K562 treated with DMSO at 1 percent for 4 hours (cell line): ENCODE data around the gene SERPINA4. TPM values are rescaled to one million over a fixed set of nuclear protein-coding genes. Genes with fewer than 3 reads are reported as not detected.

Source experiments
- total RNA-seq: library from RNA; unstranded; fragments of 300-600 nt; gene quantifications from 2 replicates; pipeline ENCODE4 v1.2.3, GENCODE V29; 2022; ENCODE audit not compliant: insufficient read depth

Gene SERPINA4, protein sequence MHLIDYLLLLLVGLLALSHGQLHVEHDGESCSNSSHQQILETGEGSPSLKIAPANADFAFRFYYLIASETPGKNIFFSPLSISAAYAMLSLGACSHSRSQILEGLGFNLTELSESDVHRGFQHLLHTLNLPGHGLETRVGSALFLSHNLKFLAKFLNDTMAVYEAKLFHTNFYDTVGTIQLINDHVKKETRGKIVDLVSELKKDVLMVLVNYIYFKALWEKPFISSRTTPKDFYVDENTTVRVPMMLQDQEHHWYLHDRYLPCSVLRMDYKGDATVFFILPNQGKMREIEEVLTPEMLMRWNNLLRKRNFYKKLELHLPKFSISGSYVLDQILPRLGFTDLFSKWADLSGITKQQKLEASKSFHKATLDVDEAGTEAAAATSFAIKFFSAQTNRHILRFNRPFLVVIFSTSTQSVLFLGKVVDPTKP
- not detected in 2 replicates for total RNA-seq

GRCh38 chr14:94560751-94561655 is at the start of gene SERPINA4:
TSS of gene SERPINA4 (plus strand) at chr14:94561442. CDS start at chr14:94563483, 2,041 bp downstream.

DNA sequence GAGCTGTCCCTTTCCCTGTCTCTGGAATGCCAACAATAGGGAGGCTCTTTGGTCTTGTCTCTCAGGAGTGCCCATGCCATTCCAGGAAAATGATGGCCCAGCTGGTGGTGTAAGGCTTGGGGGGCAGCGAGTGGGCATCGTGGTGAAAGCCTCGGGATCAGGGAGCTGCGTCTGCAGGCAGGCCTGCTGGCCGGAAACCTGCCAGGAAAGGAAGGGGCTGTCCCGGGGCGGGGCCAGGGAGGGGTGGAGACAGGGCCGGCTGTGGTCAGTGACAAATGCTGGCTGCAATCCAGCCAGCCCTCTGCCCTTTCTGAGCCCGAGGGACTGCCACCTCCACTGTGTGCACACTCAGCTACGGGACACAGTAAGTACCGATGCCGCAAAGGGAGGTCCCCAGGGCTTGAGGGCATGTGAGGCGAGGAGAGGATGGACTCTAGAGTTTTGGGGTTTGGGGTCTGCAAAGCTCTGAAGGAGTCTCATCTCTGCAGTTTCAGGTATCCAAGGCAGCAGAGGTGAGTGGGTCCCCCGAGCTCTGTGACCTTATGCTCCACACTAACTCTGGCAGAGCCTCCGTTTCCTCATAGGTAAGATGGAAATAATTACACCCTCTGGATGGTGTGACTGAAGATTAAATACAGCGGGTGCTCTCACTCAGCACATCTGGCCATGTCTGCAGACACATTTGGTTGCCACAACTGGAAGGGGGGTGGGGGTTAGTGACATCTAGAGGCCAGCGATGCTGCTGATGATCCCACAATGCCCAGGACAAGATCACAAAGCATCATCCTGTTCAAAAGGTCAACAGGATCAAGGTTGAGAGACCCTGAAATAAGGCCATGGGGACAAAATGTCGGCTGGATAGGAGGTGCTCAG is 20.1 kb downstream of the SERPINA4 start, which contains the start of gene SERPINA5:
Gene SERPINA5, plus strand, starts transcription at position 300 of the 873 bp plus-strand sequence. CDS start 5,937 bp downstream, outside the sequence.

DNA sequence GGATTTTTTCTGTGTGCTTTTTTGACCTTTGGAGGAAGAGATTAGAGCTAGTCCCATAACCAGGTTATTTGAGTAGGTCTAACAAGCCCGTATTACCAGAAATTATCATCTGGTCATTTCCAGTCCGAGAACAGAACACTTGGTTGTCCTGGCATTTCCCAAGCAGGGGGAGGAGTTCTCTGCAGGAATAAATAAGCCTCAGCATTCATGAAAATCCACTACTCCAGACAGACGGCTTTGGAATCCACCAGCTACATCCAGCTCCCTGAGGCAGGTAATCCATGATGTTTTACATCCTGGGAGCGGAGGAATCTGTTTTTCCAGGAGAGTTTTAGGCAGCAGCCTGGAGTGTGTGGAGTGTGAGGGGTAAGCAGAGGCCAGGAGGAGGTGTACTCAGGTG is 50.9 kb downstream of the SERPINA4 start, which contains the start of gene SERPINA3:
Gene SERPINA3, plus strand, starts transcription at position 218 of the 400 bp plus-strand sequence. CDS start 2,051 bp downstream, outside the sequence.

Other genes with a start within 250 kb of the SERPINA4 start
- gene SERPINA6, start 238.1 kb upstream of the SERPINA4 start, total RNA-seq, result not detected in 2 replicates
- gene SERPINA2, start 194.7 kb upstream of the SERPINA4 start, total RNA-seq, result not detected in 2 replicates
- not detected in 2 replicates for gene SERPINA1, start 172.8 kb upstream of the SERPINA4 start, total RNA-seq
- not detected in 2 replicates for gene SERPINA11, start 108.6 kb upstream of the SERPINA4 start, total RNA-seq
- gene SERPINA9, start 85.2 kb upstream of the SERPINA4 start, total RNA-seq, result not detected in 2 replicates
- gene SERPINA12, start 52.0 kb upstream of the SERPINA4 start, total RNA-seq, result not detected in 2 replicates
- gene SERPINA5, start 20.0 kb downstream of the SERPINA4 start, total RNA-seq, result not detected in 2 replicates
- not detected in 2 replicates for gene SERPINA3, start 50.9 kb downstream of the SERPINA4 start, total RNA-seq
- not detected in 2 replicates for gene GSC, start 208.7 kb downstream of the SERPINA4 start, total RNA-seq